Kidney glomerular epithelial cell (primary cell): ENCODE results near the gene TROAP.
"Not testable (repeated sequence)": the region's sequence is repeated elsewhere in the genome, so short reads cannot be mapped to it uniquely, and the experiment has no call there.

Source experiments
- DNase-seq: peaks from one replicate; lab custom pipeline; 2025; lab: John Stamatoyannopoulos, UW

The TROAP gene

GRCh38 chr12:49366652-49367380, 43.8 kb downstream of the TROAP start:
- peak; percentile 89 for DNase-seq

DNA sequence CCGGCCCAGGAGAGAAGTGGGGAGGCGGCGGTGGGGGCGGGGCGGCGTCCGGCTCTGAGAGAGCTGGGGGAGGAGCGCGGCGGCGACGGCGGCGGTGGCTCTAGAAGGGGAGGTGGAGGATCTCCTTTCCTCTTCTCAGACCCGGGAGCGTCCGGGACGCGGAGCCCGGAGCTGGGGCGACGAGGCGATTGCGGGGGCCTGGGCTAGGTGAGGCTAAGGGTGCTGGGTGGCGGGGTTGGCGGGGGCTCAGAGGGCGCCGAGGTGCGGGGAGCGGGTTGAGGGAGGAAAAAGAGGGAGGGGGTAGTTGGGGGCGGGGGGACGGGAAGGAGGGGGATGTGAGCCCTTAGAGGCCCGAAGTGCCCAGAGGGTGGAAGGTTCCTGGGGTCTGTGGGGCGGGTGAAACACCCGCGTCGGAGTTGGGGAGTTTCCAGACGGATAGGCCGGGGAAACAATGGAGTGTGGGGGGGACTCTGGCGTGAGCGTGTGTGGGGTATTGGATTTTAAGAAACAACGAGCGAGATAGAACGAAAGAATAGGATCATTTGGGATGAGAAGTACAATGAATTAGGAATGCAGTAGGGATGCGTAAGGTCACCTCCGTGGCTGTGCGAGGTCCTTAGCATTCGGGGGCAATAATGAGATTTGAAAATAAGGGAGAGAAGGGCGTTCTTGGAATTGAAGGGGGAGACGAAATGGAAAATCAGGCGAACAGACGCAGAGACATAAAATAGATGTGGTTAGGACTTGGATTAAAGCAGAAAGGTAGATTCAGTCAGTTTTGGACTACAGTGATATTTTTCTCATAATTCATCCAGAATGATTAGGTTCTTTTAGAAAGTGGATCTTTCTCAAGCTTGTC, 44.6 kb downstream of the TROAP start, which contains the start of gene SPATS2:
SPATS2 (plus strand) TSS at position 82 of the 859 bp plus-strand sequence. CDS start 93,551 bp downstream, outside the sequence.
- peak; percentile 32 for DNase-seq

- no peak for DNase-seq
Measured at GRCh38 chr12:49368240-49368600, 45.2 kb downstream of the TROAP start.

DNA sequence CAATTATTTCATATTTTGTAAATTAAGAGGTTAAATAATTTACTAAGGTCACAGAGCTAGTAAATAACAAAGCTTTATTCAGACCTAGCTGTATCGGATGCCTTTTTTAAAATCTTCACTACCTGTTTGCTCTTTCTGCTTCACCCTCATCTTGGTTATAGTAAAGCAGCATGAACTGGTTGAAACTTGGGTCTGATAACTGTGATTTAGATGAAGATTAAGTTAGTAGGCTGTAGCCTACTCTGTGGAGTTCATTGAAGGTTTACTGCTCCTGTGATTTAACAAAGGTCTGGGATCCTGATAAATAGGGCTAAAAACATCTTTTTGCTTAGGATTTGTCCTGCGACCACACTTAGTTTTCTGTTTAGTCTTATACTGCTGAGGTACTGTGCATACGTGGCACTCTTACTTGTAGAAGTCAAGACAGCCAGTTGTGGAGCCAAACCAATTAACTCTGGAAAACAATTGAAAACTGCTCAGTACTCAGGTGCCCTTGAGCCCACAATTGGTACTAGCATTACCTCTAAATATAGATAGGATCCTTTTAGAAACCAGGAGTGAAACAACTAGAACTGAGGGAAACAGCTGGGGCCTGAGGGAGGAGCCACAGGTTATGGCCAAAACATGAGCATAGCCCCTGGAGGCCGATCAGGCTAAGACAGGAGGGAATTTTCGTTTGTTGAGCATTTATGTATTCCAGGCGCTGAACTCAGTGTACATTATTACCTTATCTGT, 46.5 kb downstream of the TROAP start:
- DNase-seq, result peak; percentile 25

DNA sequence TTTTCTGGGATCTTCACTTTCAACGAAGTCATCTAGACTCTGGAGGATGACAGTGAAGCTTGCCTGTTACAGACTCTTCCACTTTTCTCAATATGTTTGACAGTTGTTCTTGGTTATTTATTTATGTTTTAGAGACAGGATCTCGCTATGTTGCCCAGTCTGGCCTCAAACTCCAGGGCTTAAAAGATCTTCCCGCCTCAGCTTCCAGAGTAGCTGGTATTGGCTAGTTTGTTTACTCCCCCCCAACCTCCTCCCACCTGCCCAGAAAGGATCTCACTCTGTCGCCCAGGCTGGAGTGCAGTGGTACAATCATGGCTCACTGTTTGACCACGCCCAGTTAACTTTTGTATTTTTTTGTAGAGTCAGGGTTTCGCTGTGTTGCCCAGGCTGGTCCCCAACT, 47.5 kb downstream of the TROAP start:
- no peak for DNase-seq

- DNase-seq, result no peak
Measured at GRCh38 chr12:49375406-49375805, 52.4 kb downstream of the TROAP start.

- peak; percentile 16 for DNase-seq
Measured at GRCh38 chr12:49377386-49377785, 54.3 kb downstream of the TROAP start.

- DNase-seq, result not testable (repeated sequence)
Measured at GRCh38 chr12:49380184-49380583, 57.1 kb downstream of the TROAP start.
